HG03103 (cell line): ENCODE data around the gene ETV6.
A peak's percentile ranks its signal among the peaks of the same experiment; 100 is the strongest.

Experiments
- ATAC-seq: cut with Tn5 transposase; IDR thresholded peaks from one replicate; pipeline ENCODE4 v1.9.1; 2021; ENCODE audit warnings: low read depth; ENCODE audit not compliant: unreplicated experiment

ETV6 gene

DNA sequence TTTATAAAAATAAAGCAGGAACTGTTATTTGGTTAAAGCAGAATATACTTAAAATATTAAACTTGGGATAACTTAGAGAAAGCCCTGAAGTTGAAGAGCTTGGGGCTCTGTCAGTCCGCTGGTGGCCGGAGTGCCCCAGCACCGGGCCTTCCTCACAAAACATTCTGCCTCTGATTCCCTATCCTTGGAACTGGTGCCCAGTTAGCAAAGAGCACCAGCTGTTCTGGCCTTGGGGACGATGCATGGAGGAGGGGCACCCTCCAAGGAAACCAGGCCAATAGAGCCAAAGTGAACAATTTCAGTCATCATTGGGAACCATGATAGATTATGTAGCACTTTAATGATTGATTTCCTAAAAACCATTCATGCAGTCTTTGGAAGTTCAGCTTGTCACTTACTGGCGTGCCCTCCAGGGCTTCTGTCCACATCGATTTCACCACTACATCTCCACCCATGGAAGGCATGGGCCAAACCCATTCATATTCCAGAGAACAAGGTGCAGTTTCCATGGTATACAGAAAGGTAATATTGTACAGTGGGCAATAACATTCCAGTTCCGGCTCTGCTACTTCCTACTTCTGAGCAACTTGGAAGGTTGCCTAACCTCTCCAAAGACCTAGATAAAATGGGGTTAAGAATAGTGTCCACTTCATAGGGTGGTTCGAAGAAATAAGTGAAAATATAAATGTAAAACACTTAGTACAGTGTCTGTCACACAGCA, 145.9 kb downstream of the ETV6 start:
- no peak for ATAC-seq

DNA sequence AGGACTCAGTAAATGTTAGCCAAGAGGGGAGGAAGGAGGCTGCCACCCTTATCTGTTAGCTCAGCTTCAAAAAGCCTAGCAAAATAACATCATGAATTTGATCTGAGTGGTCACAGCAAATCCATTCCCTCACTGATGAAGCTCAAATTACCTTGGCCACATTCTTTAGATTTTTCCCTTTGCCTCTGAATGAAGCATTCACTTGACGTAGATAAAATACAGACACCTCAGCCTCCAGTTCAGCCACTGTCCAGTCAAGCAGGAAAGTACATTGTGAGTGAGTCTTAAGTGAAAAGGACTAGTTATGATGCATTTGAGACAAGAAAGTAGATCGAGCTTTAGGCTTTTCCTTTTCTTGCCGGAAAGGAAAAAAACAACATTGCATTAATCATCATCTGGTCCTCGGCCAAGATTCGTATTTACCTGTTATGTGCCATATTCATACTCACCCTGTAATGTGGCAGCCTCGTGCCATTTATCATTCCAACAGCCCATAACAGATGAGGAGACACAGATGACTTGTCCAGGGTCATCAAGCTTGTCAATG, 146.5 kb downstream of the ETV6 start:
- no peak for ATAC-seq

DNA sequence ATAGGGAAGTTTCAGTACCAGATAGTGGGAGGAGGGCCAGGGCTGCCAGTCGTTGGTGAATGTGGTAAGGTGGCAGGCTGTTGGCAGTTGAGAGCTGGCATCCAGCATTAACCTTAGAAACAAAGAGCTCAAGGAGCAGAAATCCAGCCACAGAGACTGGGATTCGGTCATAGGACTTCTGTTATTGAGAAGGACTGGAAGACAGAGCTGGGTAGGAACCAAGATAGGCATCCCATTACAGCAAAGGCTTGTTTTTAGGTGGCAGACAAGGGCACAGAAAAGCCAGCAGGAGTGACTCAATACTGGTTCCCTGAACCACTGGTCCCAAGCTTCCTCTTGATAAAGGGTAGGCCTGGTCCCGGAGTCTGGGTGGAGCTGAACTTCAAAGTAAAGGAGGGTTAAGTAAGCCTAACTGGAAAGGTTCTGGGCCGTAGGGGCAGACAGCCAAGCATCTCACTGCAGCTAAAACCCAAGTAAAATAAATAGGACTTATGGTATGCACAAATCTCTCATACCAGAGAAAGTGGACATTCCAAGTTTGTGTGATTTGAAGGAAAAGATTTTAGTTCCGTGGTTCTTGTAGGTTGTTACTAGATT, 147.9 kb downstream of the ETV6 start:
- no peak for ATAC-seq

DNA sequence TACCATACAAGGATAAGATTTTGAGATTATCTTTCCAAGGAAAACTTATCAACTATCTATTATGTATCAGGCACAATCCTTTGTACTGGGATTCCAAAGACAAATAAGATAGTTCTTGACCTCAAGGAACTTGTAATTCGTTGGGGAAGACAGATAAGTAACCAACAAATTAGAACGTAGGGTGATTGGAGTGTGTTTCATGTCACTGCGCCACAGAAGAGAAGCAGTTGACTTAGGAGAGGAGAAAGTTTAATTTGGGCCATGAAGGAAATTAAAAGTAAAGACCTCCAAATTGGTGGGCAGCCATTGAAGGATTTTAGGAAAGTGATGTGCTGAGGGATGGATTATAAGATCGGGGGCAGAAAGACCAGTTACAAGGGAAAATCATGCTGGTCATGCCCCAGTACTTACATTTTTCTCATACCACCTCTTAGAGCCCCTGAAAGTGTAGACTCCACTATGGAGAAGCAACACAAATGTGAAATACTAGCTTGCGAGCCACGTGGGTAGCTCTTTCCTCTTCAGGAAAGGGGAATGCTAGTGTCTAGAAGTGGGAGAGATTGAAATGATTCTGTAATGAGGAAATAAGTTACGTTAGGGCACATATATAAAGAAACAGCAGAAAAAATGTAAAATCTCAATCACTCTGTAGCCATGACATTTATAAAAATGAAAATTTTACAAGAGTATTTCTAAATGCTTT, 148.7 kb downstream of the ETV6 start:
- no peak for ATAC-seq

DNA sequence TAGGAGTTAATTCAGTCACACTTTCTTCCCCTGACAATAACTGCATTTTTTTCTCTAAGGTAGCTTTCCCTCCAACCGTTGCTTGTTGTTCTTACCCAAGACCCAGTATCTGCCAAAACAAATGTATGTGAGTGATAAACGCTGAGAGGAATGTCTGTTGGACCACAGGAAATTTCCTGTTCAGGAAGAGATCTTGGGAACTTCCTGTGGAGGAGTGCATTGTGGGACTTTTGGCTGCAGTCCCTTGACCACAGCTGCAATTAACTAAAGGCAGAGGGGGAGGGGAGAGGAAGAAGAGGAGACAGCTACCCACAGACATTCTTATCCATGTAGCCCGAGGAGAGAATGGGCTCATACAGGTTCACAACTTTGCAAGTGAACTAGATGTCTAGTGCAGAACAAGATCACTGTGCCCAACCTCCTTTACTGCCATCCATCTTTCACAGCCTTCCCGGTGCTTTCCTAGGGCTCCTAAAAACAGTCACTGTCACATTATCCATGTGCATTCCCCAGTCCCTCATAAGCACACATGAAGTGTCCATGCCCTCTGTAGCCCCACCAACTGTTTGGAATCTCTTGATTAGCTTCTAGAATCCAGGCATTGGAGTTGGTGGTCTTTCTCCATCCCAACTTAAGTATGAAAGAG, 149.5 kb downstream of the ETV6 start:
- no peak for ATAC-seq

DNA sequence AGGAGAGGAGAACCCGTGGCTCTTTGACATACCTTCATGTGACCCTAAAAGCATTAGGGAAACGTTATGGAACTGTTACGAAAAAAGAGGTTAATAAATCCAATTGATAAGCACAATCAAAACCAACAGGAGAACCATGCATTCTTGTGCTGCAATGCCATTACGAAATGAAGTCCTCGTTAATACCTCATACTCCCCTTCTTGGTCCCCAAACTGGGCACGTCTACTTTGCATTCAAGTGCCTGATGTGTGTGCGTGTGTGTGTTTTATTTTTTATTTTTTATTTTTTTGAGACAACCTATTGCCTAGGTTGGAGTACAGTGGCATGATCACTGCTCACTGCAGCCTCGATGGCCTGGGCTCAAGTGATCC, 150.0 kb downstream of the ETV6 start:
- ATAC-seq, result no peak

DNA sequence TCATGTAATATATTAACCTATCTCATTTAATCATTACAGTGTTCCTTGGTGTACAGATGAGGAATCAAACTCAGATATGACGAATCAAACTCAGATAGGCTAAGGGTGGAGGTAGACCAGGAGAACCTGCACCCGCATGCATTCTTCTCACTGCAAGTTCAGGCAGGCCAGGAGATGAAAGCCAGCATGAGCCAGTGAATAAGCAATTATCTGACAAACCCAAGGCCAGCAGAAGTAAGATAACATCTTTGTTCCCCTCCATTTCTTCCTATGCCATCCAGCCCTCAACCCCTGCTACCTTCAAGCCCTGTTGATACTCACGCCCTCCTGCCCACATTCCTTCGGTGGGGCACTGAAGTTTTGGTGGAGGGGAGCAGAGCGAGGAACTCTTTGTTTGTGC, 152.2 kb downstream of the ETV6 start:
- no peak for ATAC-seq

DNA sequence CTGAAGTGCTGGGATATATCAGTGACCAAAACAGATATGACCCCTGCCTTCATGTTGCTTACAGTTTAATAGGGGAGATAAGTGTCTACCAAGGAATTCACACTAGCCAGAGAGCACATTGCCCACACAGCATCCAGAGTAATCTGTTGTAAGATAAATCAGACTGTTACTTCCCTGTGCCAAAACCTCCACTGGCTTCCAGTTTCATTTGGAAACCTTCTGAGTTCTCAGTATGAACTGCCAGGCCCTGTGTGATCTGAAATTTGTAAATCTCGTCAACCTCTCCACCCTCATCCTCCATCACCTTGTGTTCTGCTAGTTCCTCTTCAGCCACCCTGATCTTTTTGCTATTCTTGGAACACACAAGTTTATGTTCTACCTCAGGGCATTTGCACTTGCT, 154.7 kb downstream of the ETV6 start:
- no peak for ATAC-seq

DNA sequence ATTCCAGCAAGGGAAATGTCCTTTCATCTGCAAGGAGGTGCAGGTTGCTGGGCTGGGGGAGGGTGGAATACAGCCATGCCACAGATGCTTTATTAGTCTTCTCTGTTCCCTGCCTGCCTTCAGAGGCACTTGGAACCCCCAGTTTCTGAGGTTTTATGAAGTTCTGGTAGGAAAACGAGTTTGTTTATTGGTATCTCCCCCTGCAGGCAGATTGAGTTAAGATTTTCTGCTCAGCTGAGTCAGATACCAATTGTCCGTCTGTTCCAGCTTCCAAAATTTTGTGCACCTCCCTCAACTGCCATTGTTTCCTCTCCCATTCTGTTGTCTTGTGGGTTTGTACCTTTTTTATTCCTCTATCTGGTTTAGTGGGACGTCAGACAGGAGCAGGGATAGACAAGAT, 155.6 kb downstream of the ETV6 start:
- ATAC-seq, result no peak

DNA sequence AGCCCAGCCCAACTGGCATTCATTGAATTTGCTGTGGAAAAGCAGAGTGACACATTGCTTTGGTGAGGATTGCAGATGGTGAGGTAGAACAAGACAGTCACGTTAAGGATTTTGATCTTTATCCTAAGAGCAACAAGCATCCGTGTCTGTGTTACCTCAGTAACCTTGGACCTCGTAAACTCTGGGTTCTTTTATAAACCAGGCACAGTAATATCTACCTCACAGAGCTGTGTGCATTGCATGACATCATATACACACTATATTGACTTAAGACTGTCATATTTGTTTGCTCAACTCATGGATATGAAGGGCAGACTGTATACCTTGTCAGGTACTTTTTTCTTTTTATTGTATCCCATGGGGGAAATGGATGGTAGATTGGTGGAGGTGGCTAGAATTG, 156.2 kb downstream of the ETV6 start:
- ATAC-seq, result no peak

DNA sequence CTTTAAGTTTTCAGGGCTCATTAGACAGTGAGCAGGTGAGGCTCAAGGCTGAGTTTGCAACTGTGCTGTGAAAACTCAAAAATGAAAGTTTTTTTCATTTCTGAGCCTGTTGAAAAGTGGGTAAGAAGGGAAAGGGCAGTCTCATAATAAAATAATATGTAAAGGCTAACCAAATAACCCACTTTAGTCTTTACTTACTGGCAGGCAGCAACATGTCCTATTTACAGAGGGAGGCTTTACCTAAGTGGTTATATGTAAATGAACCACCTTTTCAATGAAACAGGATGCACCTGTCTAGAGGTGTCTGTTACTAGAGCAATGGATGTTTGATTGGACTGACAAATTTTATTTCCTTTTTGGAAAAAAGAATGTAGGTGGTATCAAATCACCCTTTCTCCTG, 158.0 kb downstream of the ETV6 start:
- no peak for ATAC-seq

DNA sequence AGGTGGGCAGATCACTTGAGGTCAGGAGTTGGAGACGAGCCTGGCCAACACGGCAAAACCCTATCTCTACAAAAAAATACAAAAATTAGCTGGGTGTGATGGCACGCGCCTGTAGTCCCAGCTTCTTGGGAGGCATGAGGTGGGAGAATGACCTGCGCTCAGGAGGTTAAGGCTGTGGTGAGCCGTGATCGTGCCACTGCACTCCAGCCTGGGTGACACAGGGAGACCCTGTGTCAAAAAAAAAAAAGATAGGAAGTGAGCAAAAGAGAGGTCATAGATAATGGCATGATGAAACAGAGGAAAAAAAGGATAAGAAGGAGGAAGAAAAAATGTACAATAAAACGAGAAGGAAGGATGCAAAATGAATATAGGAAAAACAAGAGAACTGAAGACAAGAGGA, 159.5 kb downstream of the ETV6 start:
- no peak for ATAC-seq

DNA sequence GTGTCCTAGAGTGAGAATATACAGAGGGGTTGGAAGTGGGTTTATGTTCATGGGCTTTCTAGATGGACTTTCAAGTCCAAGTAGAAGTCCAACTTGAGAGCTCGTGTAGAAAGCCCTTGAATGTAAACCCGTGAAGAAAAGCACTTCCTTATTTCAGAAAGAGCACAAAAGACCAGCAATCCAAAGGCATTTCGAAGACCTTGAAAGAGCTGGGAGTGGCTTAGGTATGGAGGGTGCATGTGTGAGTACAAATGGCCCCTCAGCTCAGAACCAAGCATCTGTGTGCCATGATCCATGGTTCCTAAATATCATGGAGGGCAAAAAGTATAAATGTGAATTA, 160.7 kb downstream of the ETV6 start:
- no peak for ATAC-seq

DNA sequence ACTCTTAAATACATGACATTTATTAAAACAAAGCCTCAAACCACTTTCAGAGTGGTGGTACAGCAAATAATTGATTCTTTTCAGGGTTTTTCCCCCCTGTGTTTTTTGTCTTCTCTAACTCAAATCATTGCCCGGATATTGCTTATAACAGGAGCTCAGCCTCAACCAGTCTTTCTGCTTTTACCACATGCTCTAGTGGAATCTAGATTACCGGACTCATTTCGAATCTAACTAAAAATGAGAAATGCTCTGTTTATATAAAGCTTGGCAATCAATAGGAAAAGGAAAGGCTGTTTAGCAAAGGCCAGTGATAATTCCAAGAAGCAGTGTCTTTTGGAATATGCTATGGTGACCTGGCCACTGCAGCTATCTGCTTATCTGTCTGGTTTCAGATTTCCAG, 161.5 kb downstream of the ETV6 start:
- no peak for ATAC-seq

DNA sequence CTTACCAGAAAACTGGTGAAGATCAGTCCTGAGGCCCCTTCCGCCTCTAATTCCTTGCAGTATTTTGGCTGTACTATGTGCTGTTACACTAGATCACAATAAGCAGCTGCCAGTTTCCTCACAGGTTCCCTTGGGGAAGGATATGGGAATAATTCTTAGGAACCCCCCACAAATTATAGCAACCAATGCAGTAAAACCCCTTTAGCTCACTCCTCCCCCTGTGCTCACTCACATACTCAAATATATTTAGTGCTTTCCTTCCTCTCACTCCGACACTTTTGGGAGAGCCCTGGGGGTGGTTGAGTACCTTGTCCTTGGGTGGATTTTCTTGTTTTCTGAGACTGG, 162.7 kb downstream of the ETV6 start:
- ATAC-seq, result no peak

DNA sequence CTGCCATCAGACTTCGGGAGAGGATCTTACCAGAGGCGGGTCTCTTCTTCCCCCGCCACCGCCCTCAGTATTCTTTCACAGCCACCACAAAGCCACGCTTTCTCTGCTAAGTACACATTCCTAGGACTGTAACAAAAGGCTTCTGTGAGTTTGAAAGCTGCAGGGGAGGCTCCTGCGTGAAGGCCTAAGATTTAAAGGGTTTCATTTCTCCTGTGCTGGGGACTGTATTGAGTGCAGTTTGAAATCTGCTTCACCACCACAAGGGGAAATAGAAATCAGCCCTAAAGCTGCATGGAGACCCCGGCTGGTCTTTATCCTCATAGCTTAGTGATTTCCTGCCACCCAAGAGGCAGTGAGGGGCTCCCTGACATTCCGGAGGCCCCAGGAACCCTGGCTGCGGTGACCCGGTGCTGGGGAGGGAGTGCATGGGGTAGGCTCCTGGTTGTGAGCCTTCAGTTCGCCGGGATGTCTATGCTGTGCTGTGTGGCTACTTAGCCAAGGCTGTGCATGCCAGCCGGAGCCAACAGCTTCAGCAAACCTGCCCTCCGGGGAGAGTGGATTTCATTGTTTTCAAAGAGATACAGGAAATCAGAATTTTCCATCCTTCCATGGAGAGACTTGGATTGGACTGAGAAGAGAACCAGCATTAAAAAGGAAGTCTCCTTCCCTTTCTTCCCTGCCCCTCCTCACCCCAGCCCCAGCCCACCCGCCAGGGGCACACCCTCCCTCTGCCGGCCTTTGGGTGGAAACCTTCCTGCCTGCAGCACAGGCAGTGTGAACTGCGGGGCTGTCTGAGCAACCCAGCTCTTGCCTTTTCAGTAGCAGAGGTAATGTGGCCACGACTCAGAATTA, 163.3 kb downstream of the ETV6 start:
- peak; percentile 72 for ATAC-seq

DNA sequence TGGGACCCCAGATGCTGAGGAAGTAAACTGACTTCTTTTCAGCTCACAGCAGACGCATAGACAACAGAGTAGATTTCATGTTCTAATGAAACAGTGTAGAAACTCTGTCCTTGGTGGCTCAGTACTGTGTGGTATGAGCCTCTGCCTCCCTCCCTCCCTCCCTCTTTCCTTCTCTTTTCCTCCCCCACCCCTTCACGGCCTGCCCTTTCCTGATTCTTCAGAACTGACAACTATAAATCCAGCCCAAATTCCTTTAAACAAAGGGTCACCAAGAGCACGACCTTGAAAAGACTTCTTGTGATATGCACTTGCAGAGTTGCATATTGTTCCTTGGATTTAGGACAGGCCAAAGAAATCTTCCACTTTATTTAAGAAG, 164.0 kb downstream of the ETV6 start:
- no peak for ATAC-seq

DNA sequence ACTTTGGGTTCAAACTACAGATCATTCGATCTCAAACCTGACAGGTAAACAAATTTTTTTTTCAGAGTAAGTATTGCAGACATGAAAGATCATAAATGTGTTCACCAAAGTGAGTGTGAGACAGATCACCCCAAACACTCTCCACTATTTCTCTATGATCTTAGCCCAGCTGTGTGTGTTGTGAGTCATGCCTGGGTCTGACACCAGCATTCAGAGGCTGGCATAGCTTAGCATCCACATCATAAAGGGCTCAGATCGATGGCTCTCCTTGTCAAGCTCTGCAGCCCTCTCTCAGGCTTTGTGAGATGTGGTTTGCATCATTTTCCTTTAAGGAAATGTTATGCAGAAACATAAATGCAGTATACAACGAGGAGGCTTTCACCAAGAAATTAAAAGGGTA, 164.9 kb downstream of the ETV6 start:
- no peak for ATAC-seq

DNA sequence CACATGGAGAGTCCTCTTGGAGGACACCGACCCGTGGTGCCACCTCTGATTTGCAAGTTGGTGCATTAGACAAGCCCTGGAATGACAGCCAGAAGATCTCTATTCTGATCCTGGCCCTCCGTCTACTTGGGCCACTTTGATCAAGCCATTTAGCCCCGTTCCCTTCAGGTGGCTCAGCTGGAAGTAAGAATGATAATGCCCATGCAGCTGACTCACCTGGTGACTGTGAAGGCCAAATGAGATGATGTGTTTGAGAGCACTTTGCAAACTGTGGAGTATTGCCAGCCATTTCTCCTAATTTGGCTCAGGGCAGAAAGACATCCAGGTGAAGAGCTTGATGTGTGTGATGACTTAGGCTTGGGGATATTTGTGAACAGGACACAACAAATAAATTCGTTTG, 165.9 kb downstream of the ETV6 start:
- no peak for ATAC-seq

DNA sequence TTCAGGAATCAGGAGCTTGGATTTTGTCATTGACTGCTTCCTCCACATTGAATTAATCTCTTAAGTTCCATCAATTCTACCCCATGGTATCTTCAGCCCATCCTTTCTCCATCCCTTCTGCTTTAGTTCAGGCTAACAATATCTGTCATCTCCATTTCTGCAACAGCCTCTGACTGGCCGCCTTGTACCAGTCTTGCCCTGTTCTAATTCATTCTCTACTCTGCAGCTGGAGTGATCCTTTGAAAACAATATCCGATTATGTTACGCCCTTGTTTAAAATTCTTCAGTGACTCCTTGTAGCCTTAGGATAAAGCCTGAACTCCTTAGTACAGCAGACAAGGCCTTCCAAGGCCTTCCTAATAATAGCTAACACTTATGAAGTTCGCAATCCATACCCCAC, 170.2 kb downstream of the ETV6 start:
- ATAC-seq, result no peak

DNA sequence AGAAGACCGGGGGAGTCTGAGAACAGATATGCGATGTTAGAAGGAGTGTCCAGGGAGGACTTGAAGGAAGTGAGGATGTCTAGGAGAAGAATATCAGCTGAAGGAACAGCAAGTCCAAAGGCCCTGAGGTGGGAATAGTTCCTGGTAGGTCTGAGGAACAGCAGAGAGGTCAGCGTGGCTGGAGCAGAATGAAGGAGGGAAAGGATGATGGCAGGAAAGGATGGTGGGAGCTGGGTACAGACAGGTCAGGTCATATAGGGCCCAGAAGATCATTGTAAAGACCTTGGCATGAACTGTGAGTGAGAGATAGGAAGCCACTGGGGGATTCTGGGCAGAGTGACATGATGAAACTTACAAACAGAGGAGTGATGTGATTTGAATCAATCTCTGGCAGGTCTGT, 171.0 kb downstream of the ETV6 start:
- no peak for ATAC-seq
